HFFc6 (cell line): ENCODE measurements around the gene WAC. TPM values are rescaled to one million over a fixed set of nuclear protein-coding genes. Genes with fewer than 3 reads are reported as not detected.
A peak's percentile ranks its signal among the peaks of the same experiment; 100 is the strongest.

Experiments used
- DNase-seq: peaks from one replicate; pipeline ENCODE4 v3.0.0-alpha.2; 2018
- H3K27ac Mint-ChIP-seq: 2 replicates; pipeline ENCODE4 v1.8.0; 2020; ENCODE audit warnings: mild to moderate bottlenecking, mixed read lengths
- H3K27me3 Mint-ChIP-seq: 2 replicates; pipeline ENCODE4 v1.8.0; 2021; ENCODE audit warnings: mild to moderate bottlenecking, moderate library complexity, mixed read lengths; ENCODE audit not compliant: insufficient read depth
- H3K36me3 Mint-ChIP-seq: 2 replicates; pipeline ENCODE4 v1.8.0; 2021; ENCODE audit warnings: low read depth, mixed read lengths
- H3K4me1 Mint-ChIP-seq: 2 replicates; pipeline ENCODE4 v1.8.0; 2020; ENCODE audit warnings: low read depth, mixed read lengths
- H3K4me3 Mint-ChIP-seq: 2 replicates; pipeline ENCODE4 v1.8.0; 2020; ENCODE audit warnings: mild to moderate bottlenecking, moderate library complexity, mixed read lengths
- H3K9me3 Mint-ChIP-seq: 2 replicates; pipeline ENCODE4 v1.8.0; 2020; ENCODE audit warnings: mild to moderate bottlenecking, mixed read lengths
- total RNA-seq, 6 experiments: library from RNA; stranded (reverse); fragmentation: NEBNext Ultra II Directional; extraction: Animal tissue kit (Norgen Biotek cat#: 25700); gene quantifications; 2 replicates in 1 of 6; 3 replicates in 5 of 6; pipeline ENCODE4 v1.2.3, GENCODE V29; 2021
- TF ChIP-seq, protein P1 (sequence below): fragments of 200-600 bp; sonication (generic); IDR thresholded peaks from 2 replicates; pipeline ENCODE4 v1.5.0; 2021; ENCODE audit warnings: antibody characterized with exemption, mild to moderate bottlenecking

Gene WAC
- total RNA-seq, 6 experiments from 2014 or later = 67.2 to 81.5 (median 74.3) TPM

- no peak overlapping the region for H3K4me3 Mint-ChIP-seq
- DNase-seq = no peak
These were observed 9.1 kb upstream of the WAC start for GRCh38 chr10:28523725-28524252.

DNA sequence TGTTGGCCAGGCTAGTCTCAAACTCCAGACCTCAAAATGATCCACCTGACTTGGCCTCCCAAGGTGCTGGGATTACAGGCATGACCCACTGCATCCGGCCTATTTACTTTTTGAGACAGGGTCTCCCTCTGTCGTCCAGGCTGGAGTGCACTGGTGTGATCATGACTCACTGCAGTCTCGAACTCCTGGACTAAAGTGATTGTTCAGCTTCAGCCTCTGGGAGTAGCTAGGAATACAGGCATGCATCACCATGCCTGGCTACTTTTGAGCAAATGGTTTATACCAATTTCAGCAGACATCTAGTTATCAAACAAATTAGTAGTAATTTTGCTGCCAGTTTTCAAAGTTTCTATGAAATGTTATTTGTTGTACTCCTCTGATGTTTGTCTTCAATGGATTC, 2.2 kb upstream of the WAC start:
- H3K36me3 Mint-ChIP-seq = peaks cover 53% of the 10 kb centered on the region
- DNase-seq = peak; percentile 17
- H3K4me3 Mint-ChIP-seq = peak overlapping the region; percentile 96
- TF ChIP-seq, protein P1, sequence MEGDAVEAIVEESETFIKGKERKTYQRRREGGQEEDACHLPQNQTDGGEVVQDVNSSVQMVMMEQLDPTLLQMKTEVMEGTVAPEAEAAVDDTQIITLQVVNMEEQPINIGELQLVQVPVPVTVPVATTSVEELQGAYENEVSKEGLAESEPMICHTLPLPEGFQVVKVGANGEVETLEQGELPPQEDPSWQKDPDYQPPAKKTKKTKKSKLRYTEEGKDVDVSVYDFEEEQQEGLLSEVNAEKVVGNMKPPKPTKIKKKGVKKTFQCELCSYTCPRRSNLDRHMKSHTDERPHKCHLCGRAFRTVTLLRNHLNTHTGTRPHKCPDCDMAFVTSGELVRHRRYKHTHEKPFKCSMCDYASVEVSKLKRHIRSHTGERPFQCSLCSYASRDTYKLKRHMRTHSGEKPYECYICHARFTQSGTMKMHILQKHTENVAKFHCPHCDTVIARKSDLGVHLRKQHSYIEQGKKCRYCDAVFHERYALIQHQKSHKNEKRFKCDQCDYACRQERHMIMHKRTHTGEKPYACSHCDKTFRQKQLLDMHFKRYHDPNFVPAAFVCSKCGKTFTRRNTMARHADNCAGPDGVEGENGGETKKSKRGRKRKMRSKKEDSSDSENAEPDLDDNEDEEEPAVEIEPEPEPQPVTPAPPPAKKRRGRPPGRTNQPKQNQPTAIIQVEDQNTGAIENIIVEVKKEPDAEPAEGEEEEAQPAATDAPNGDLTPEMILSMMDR = no peak
- H3K27ac Mint-ChIP-seq = 0 out of 2 replicates have a peak overlapping the region, but pooled peaks have one; percentile 93
- H3K27me3 Mint-ChIP-seq = peaks cover 7% of the 10 kb centered on the region
- no peaks in the 10 kb centered on the region for H3K9me3 Mint-ChIP-seq
- H3K4me1 Mint-ChIP-seq = peaks cover 45% of the 10 kb centered on the region

More at GRCh38 chr10:28523725-28524252, 9.1 kb upstream of the WAC start:
- H3K27me3 Mint-ChIP-seq = peaks cover 3% of the 10 kb centered on the region; the same call in 1 of the 2 replicates
- H3K4me1 Mint-ChIP-seq = peaks cover 18% of the 10 kb centered on the region
- no peak overlapping the region for H3K27ac Mint-ChIP-seq
- H3K9me3 Mint-ChIP-seq = peaks cover 20% of the 10 kb centered on the region
- peaks cover 55% of the 10 kb centered on the region for H3K36me3 Mint-ChIP-seq
- TF ChIP-seq, protein P1 = no peak

DNA sequence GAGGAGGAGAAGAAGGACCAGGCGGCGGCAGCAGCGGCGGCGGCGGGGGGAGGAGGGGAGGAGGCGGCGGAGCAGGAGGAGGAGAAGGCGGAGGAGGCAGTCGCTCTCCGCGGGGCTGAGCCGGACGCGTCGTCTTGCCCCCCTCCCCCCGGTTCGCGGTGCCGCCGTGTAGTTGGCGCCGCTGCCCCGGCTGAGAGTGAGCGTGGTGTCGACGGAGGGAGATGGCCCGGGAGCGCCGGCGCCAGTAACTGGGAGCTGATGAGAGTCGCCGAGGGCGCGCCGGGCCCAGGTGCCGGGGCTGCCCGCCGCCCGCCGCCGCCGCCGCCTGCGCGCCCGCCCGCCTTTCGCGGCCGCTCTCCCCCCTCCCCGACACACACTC, 257 bp downstream of the WAC start:
- Mint-ChIP-seq H3K4me3 (peak overlapping the region; percentile 96), H3K27me3 (peaks cover 7% of the 10 kb centered on the region), H3K36me3 (peaks cover 62% of the 10 kb centered on the region), H3K27ac (peak overlapping the region; percentile 99), H3K4me1 (peaks cover 61% of the 10 kb centered on the region), H3K9me3 (no peaks in the 10 kb centered on the region)
- no peak for DNase-seq
- TF ChIP-seq, protein P1 = no peak

GRCh38 chr10:28533571-28534304, 820 bp downstream of the WAC start:
- Mint-ChIP-seq H3K4me1 (peaks cover 59% of the 10 kb centered on the region), H3K36me3 (peaks cover 62% of the 10 kb centered on the region), H3K27ac (peak overlapping the region; percentile 93), H3K4me3 (peak overlapping the region; percentile 97), H3K9me3 (no peaks in the 10 kb centered on the region), H3K27me3 (peaks cover 7% of the 10 kb centered on the region)
- DNase-seq = peak; percentile 23
- TF ChIP-seq, protein P1 = no peak

DNA sequence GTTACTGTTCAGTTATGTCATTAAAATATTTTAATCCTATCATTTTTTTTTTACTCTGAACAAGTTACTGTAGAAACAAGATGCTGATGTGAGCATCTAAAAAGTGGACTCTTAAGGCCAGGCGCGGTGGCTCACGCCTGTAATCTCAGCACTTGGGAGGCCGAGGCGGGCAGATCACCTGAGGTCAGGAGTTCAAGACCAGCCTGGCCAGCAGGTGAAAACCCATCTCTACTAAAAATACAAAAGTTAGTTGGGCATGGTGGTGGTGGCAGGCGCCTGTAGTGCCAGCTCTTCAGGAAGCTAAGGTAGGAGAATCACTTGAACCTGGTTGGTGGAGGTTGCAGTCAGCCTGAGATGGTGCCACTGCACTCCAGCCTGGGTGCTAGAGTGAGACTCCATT, 2.9 kb downstream of the WAC start:
- Mint-ChIP-seq H3K36me3 (peaks cover 52% of the 10 kb centered on the region), H3K27me3 (peaks cover 7% of the 10 kb centered on the region), H3K4me1 (peaks cover 45% of the 10 kb centered on the region), H3K27ac (peak overlapping the region; percentile 3; the same call in 1 of the 2 replicates), H3K9me3 (no peaks in the 10 kb centered on the region), H3K4me3 (peak overlapping the region; percentile 97)
- no peak for DNase-seq
- TF ChIP-seq, protein P1 = no peak
